Ovary (tissue), 9 donors: ENCODE measurements around the gene ADGRB2. TPM values are rescaled to one million over a fixed set of nuclear protein-coding genes. Genes with fewer than 3 reads are reported as not detected.
A peak's percentile ranks its signal among the peaks of the same experiment; 100 is the strongest.

Experiments used
- DNase-seq, 5 donors: peaks; one replicate each; pipeline ENCODE4 v3.0.0-alpha.2; 2019 to 2020
- H3K27ac ChIP-seq, 2 donors: fragments of 200-600 bp; one replicate each; pipeline versions ENCODE4 v1.5.1 to v1.8.0; 2019 to 2022
- H3K27me3 ChIP-seq: fragments of 200-600 bp; one replicate; pipeline ENCODE4 v1.8.0; 2022
- H3K36me3 ChIP-seq: fragments of 200-600 bp; sonication (generic); one replicate; pipeline ENCODE4 v1.5.1; 2019
- H3K4me1 ChIP-seq: one replicate; pipeline ENCODE4 v1.8.1; 2013; ENCODE audit warnings: mild to moderate bottlenecking, moderate library complexity; ENCODE audit not compliant: insufficient read depth
- H3K4me3 ChIP-seq: fragments of 200-600 bp; sonication (generic); one replicate; pipeline ENCODE4 v1.5.1; 2017
- H3K9me3 ChIP-seq, 2 donors: fragments of 200-600 bp in 1 of 2; sonication (generic) in 1 of 2; one replicate each; pipeline versions ENCODE4 v1.5.1 to v1.8.1; 2013 to 2019; ENCODE audit warnings: mild to moderate bottlenecking in 1 of 2, moderate library complexity in 1 of 2
- CTCF ChIP-seq, 3 donors: fragments of 450-650 bp in 2 of 3; fragments of 200-600 bp in 1 of 3; IDR thresholded peaks; one replicate each; pipeline versions ENCODE4 v1.5.1 to v1.8.0; 2016 to 2022; ENCODE audit warnings: antibody characterized with exemption in 3 of 3, mild to moderate bottlenecking in 1 of 3
- EP300 ChIP-seq: sonication (generic); formaldehyde crosslinking; IDR thresholded peaks from one replicate; pipeline ENCODE4 v1.6.1; 2017; ENCODE audit warnings: antibody characterized with exemption
- POLR2A ChIP-seq: fragments of 450-650 bp; IDR thresholded peaks from one replicate; pipeline ENCODE4 v1.6.1; 2017; ENCODE audit warnings: antibody characterized with exemption, mild to moderate bottlenecking, moderate library complexity
- WGBS, 3 donors: extraction: QIAGEN DNeasy Blood & Tissue Kit in 1 of 3; methylation state at CpG; one replicate each; pipeline versions ENCODE4 v1.1.5 to v1.1.7; 2013 to 2017; 5-methylcytosine and 5-hydroxymethylcytosine counted together
- intact Hi-C, 4 donors: fragments of 100-400 bp; cut with DNase I; formaldehyde crosslinking; loops; one replicate each; pipeline versions ENCODE4 v1.11.0 to v1.15.1; 2022 to 2023
- polyA plus RNA-seq, 2 donors: library from polyadenylated mRNA; stranded (reverse); fragments of 200-250 nt in 1 of 2; fragments of 350-450 nt in 1 of 2; fragmentation: Illumina TruSeq in 1 of 2; extraction: RNeasy Lipid Tissue Mini Kit (QIAGEN cat#74804) in 1 of 2; gene quantifications; one replicate each; pipeline ENCODE4 v1.2.3, GENCODE V29; 2013 to 2014
- total RNA-seq, 7 donors: library from RNA; depleted of rRNA in 2 of 7; stranded (reverse); fragments of >200 nt in 2 of 7; fragmentation: NEBNext Ultra II Directional in 3 of 7; extraction: Animal tissue kit (Norgen Biotek cat#: 25700) in 3 of 7; gene quantifications; one replicate each; pipeline versions ENCODE4 v1.1.0 to v1.2.4, GENCODE V29; 2016 to 2023
- donor health status: DM: no; HTN: no; CAD: no; lungs with moderate emphysema.
- donor health status: DM: no; HTN: no; CAD: no.
- donor health status: Bipolar disorder and iron deficiency.
- donor health status: DM: yes; HTN: yes; CAD: no.
- donor health status: DM: no; HTN: no; CAD: no.
- donor health status: DM: yes; HTN: yes; CAD: no.

The ADGRB2 gene
- total and polyA plus RNA-seq, 9 donors = 0.30 to 7.2 (median 1.6) TPM

GRCh38 chr1:31765516-31765915, 1.4 kb upstream of the ADGRB2 start:
- Histone ChIP-seq H3K27me3 (no peaks in the 10 kb centered on the region), H3K4me1 (peaks cover 14% of the 10 kb centered on the region), H3K9me3 (no peaks in the 10 kb centered on the region), H3K36me3 (no peaks in the 10 kb centered on the region), H3K4me3 (no peak overlapping the region), H3K27ac (no peak overlapping the region)
- TF ChIP-seq POLR2A (no peak), CTCF (IDR thresholded peaks at IDR 0.05) (no peak), EP300 (no peak)
- no peak for DNase-seq
- WGBS, 3 donors = 81 to 92% (median 88%) methylated on average over 6 of the region's 6 CpGs
- intact Hi-C loops = no loop called here

- TF ChIP-seq POLR2A (no peak), CTCF (IDR thresholded peaks at IDR 0.05) (no peak), EP300 (no peak)
- Histone ChIP-seq H3K4me1 (peaks cover 14% of the 10 kb centered on the region), H3K9me3 (no peaks in the 10 kb centered on the region), H3K36me3 (no peaks in the 10 kb centered on the region), H3K27me3 (no peaks in the 10 kb centered on the region), H3K27ac (no peak overlapping the region), H3K4me3 (no peak overlapping the region)
- DNase-seq = no peak
- WGBS, 3 donors = 39 to 56% (median 43%) methylated on average over 5 of the region's 5 CpGs
- intact Hi-C loops = no loop called here
Measured at GRCh38 chr1:31765041-31765467, 914 bp upstream of the ADGRB2 start.

- TF ChIP-seq POLR2A (no peak), CTCF (IDR thresholded peaks at IDR 0.05) (no peak), EP300 (no peak)
- H3K9me3 ChIP-seq = no peaks in the 10 kb centered on the region
- no peaks in the 10 kb centered on the region for H3K27me3 ChIP-seq
- H3K4me3 ChIP-seq = peak overlapping the region; percentile 43
- no peak overlapping the region for H3K27ac ChIP-seq
- no peaks in the 10 kb centered on the region for H3K36me3 ChIP-seq
- intact Hi-C loops = no loop called here
- no peak for DNase-seq
- H3K4me1 ChIP-seq = peaks cover 14% of the 10 kb centered on the region
- 0 to 1% (median 0%) methylated on average over 46 to 79 of the region's 93 CpGs for WGBS, 3 donors
Measured at GRCh38 chr1:31763671-31764311, 349 bp downstream of the ADGRB2 start.

GRCh38 chr1:31762726-31763670, 1.1 kb downstream of the ADGRB2 start:
- Histone ChIP-seq H3K4me1 (peaks cover 14% of the 10 kb centered on the region), H3K4me3 (peak overlapping the region; percentile 43), H3K27ac (no peak overlapping the region), H3K9me3 (no peaks in the 10 kb centered on the region), H3K36me3 (no peaks in the 10 kb centered on the region), H3K27me3 (no peaks in the 10 kb centered on the region)
- 1 to 2% (median 1%) methylated on average over 50 to 60 of the region's 60 CpGs for WGBS, 3 donors
- TF ChIP-seq POLR2A = no peak
- peak in 2 of 3 donors; percentile 43 to 58 for TF ChIP-seq CTCF (IDR thresholded peaks at IDR 0.05)
- intact Hi-C loops = no loop called here
- DNase-seq = peak in 4 of 5 donors; percentile 46 to 75 (median 66)
